GM18502 (cell line): ENCODE data around the gene PLEK2.
"Not testable (repeated sequence)": the region's sequence is repeated elsewhere in the genome, so short reads cannot be mapped to it uniquely, and the experiment has no call there.

Source experiments
- ATAC-seq: cut with Tn5 transposase; IDR thresholded peaks from one replicate; pipeline ENCODE4 v1.9.1; 2021; ENCODE audit warnings: mild to moderate bottlenecking; ENCODE audit not compliant: unreplicated experiment, poor library complexity

PLEK2 gene

DNA sequence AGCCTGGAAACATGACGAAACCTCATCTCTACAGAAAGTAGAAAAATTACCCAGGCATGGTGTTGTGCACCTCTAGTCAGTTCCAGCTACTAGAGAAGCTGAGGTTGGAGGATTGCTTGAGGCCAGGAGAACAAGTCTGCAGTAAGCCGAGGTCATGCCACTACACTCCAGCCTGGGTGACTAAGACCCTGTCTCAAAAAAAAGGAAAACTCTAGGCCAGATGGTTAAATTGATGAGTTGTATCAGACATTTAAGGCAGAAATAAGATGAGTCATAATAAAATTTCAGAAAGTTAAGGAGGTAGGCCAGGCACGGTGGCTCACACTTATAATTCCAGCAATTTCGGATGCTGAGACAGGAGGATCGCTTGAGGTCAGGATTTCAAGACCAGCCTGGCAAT is 41.1 kb downstream of the PLEK2 start:
- ATAC-seq: no peak

DNA sequence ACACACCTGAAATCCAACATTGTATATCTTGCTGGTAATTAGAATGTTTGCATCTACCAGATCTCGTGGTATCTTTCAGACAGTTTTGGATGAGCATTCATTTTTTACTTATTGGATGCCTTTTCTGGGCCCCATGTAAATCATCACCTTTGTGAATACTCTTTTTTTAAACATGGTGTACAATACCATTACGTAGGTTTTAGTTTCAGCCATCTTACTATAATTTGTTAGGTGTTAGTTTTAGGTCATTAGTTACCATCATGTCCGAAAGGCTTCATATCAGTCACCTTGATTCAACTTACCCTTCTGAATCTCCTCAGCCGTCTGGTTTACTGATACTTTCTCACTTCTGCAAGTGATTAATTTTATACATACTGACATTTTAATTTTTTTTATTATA is 46.5 kb downstream of the PLEK2 start:
- ATAC-seq: no peak

GRCh38 chr14:67360470-67361206 is 51.3 kb downstream of the PLEK2 start:
- ATAC-seq: peak; percentile 29

DNA sequence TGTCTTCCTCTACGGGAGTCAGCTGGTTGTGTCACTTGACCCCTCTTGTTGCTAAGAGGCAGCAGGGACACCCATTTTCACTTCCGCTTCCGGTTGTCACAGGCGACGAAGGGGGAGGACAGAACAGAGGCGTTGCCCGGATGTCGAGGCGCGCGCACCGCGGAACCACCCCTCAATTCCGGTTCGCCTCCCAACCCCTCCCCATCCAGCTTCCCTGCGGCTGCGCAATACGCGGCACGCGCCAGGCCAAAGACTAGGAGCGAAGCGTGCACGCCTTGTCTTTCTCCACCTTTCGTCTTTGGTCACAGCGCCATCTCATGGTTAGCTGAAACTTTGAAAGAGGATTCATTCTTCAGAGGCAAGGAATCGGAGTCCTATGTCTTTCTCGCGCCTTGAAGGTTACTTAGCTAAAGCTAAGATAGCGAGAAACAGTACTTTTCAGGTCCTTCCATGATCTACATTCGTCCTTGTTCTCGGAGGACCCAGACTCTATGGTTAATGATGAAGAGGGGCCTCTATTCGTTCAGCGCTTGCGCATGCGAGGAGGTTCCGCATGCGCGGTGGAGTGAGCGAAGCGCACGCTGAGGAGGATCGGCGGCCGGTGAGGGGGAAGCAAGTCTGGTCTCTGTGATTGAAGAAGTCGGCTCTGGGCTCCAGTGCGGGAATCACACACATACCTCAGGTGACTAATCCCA is 52.0 kb downstream of the PLEK2 start, which contains the start of the genes ATP6V1D and EIF2S1:
ATP6V1D (minus strand) TSS at position 30 of the 695 bp plus-strand sequence. CDS start 106 bp downstream, outside the sequence.
EIF2S1 (plus strand) TSS at position 554 of the 695 bp plus-strand sequence. CDS start 4,440 bp downstream, outside the sequence.
- peak; percentile 90 for ATAC-seq

DNA sequence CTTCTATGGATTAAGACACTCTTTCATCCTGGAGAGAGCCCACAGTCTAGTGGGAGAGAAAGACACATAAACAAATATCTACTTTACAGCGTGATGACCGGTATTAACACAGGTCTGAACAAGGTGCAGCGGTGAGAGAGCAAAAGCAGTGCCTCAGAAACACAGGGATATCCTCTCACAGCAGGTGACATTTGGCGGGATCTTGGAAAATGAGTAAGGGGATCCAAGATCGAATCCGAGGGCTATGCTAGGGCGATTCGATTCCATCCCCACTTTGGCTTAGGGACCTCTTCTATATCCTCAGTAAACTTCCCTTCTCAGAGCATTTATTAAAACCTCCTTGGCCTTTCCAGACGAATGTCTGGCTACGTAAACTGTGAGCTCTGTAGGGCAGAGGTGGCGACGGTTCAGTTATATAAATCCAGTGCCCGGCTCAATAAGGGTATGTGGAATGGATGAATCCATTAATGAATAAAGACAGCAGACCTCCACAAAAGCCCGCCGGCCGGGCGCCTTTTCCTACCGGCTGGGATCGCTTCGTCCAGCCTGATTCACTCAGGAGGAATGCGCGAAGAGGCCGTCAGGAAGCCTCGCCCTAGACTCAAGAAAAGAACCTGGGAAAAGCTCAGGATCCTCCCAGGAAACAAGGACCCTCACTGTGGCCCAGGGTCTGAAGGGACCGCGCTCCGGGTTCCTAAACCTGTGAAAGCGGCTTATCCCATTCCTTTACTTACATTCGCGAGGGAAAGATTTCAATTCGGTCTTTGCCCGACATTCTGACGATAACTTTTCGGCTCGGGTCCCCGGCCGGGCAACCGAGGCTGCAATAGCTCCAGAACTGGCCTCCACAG is 52.8 kb downstream of the PLEK2 start:
- peak; percentile 1 for ATAC-seq

- ATAC-seq: no peak
Measured at GRCh38 chr14:67357969-67358354, 54.0 kb downstream of the PLEK2 start.

- no peak for ATAC-seq
Measured at GRCh38 chr14:67357186-67357968, 54.6 kb downstream of the PLEK2 start.

DNA sequence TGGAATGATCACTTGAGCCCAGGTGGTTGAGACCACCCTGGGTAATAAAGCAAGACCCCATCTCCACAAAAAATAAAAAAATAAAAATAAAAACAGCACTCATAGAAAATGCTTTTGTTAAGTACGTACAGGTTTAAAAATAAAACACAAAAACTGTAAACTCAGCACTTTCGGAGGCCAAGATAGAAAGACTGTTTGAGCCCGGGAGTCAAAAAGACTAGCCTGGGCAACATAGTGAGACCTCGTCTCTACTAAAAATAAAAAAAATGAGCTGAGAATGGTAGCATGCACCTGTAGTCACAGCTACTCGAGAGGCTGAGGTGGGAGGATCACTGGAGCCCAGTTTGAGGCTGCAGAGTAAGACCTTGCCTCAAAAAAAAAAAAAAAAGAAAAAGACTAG is 59.9 kb downstream of the PLEK2 start:
- no peak for ATAC-seq

DNA sequence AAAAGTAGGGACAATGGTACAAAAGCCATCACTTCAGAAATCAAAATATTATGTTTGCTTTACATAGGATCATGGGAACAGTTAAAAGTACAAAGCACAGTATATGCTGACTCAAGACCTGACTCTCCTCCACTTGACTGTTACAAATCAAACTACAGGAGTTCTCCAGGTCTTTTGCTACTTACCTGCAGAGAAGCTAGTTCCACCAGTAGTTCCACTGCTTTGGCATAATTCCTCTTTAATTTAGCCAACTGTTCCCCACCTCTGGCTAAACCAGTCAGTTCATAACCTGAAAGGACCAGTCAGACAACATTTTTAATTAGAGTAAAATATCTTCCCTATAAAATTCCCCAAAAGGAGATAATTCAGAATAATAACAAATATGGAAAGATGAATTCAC is 66.4 kb downstream of the PLEK2 start:
- no peak for ATAC-seq

- no peak for ATAC-seq
Measured at GRCh38 chr14:67343601-67344230, 68.2 kb downstream of the PLEK2 start.

DNA sequence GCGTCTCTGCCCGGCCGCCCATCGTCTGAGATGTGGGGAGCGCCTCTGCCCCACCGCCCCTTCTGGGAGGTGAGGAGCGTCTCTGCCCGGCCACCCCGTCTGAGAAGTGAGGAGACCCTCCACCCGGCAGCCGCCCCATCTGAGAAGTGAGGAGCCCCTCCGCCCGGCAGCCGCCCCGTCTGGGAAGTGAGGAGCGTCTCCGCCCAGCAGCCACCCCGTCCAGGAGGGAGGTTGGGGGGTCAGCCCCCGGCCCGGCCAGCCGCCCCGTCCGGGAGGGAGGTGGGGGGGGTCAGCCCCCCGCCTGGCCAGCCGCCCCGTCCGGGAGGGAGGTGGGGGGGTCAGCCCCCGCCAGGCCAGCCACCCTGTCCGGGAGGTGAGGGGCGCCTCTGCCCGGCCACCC is 70.7 kb downstream of the PLEK2 start:
- ATAC-seq: not testable (repeated sequence)
